Mucosa of rectum (tissue), 2 donors: ENCODE measurements around the gene ZNF433.
"Not testable (repeated sequence)": the region's sequence is repeated elsewhere in the genome, so short reads cannot be mapped to it uniquely, and the experiment has no call there.

Experiments
- H3K27ac ChIP-seq, 2 donors: one replicate each; pipeline ENCODE4 v1.7.0; 2013; ENCODE audit warnings: inconsistent platforms in 2 of 2, low read depth in 2 of 2, low read length in 2 of 2
- H3K27me3 ChIP-seq, 2 donors: one replicate each; pipeline ENCODE4 v1.7.0; 2013; ENCODE audit warnings: low read length in 2 of 2; ENCODE audit not compliant: control insufficient read depth in 2 of 2, insufficient read depth in 2 of 2
- H3K36me3 ChIP-seq, 2 donors: one replicate each; pipeline ENCODE4 v1.7.0; 2013; ENCODE audit warnings: low read length in 2 of 2; ENCODE audit not compliant: control insufficient read depth in 2 of 2, insufficient read depth in 2 of 2
- H3K4me1 ChIP-seq, 2 donors: one replicate each; pipeline ENCODE4 v1.7.0; 2013; ENCODE audit warnings: low read length in 2 of 2, mild to moderate bottlenecking in 1 of 2; ENCODE audit not compliant: control insufficient read depth in 2 of 2, insufficient read depth in 2 of 2
- H3K4me3 ChIP-seq, 2 donors: one replicate each; pipeline ENCODE4 v1.7.0; 2013; ENCODE audit warnings: low read length in 2 of 2
- H3K9ac ChIP-seq, 2 donors: one replicate each; pipeline ENCODE4 v1.7.0; 2013; ENCODE audit warnings: low read length in 2 of 2, low read depth in 1 of 2, mild to moderate bottlenecking in 1 of 2
- H3K9me3 ChIP-seq, 2 donors: one replicate each; pipeline ENCODE4 v1.7.0; 2013; ENCODE audit warnings: low read length in 2 of 2; ENCODE audit not compliant: control insufficient read depth in 2 of 2
- donor health status: healthy.
- donor health status: Normal muscosa, but diverticular disease.

The ZNF433 gene

DNA sequence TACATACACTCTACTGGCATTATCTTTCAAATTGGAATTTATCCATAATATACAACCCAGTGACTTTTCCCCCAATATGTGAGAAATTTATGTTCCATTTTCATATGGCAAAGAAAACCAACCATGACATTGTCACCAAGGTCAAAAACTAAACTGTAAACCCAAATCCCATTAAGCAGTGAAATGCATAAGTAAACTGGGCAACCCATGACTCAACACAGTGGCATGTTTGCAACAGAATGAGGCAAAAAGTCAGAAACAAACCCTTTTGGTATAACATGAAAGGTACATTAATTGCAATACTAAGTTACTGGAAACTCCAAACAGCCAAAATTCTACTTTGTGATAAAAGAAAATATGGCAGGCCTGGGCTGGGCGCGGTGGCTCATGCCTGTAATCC lies 12.4 kb upstream of the ZNF433 start:
- Histone ChIP-seq H3K9ac (no peak overlapping the region), H3K27ac (no peak overlapping the region), H3K27me3 (no peaks in the 10 kb centered on the region), H3K36me3 (no peaks in the 10 kb centered on the region), H3K4me1 (peaks cover 4 to 6% of the 10 kb centered on the region in 2 donors), H3K4me3 (no peak overlapping the region), H3K9me3 (peaks cover 12% of the 10 kb centered on the region in 2 donors)

DNA sequence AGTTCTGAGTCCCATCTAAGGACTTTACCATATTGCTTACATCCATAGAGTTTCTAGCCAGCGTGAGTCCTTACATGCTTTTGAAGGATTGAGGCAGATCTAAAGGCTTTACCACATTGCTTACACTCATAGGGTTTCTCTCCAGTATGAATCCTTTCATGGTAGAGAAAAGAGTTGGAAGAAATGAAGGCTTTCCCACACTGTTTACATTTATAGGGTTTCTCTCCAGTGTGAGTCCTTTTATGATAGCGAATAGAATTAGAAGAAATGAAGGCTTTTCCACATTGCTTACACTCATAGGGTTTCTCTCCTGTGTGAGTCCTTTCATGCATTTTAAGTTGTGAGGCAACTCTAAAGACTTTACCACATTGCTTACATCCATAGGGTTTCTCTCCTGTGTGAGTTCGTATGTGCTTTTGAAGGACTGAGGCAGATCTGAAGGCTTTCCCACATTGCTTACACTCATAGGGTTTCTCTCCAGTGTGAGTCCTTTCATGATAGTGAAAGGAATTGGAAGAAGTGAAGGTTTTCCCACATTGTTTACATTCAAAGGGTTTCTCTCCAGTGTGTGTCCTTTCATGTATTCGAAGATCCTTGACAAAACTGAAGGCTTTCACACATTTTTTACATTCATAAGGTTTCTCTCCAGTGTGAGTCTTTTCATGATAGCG lies 8.4 kb upstream of the ZNF433 start:
- H3K9me3 ChIP-seq = peaks cover 12% of the 10 kb centered on the region in 2 donors
- H3K27ac ChIP-seq = no peak overlapping the region
- no peaks in the 10 kb centered on the region for H3K36me3 ChIP-seq
- no peak overlapping the region for H3K4me3 ChIP-seq
- H3K9ac ChIP-seq = no peak overlapping the region
- H3K27me3 ChIP-seq = no peaks in the 10 kb centered on the region
- H3K4me1 ChIP-seq = no peaks in the 10 kb centered on the region

- Histone ChIP-seq H3K9ac (no peak overlapping the region), H3K9me3 (peaks cover 12% of the 10 kb centered on the region in 2 donors), H3K27ac (no peak overlapping the region), H3K27me3 (no peaks in the 10 kb centered on the region), H3K4me3 (no peak overlapping the region), H3K4me1 (no peaks in the 10 kb centered on the region), H3K36me3 (no peaks in the 10 kb centered on the region)
Measured at GRCh38 chr19:12042893-12043292, 7.4 kb upstream of the ZNF433 start.

- Histone ChIP-seq H3K27me3 (no peaks in the 10 kb centered on the region), H3K4me3 (peak overlapping the region; percentile 81 to 96), H3K27ac (no peak overlapping the region), H3K4me1 (peaks cover 5 to 8% of the 10 kb centered on the region in 2 donors), H3K9me3 (peaks cover 0 to under 1% of the 10 kb centered on the region in 2 donors), H3K36me3 (no peaks in the 10 kb centered on the region), H3K9ac (peak overlapping the region in 1 of 2 donors; percentile 94)
Measured at GRCh38 chr19:12034620-12035019, 859 bp downstream of the ZNF433 start.

- Histone ChIP-seq H3K9ac (no peak overlapping the region), H3K4me3 (peak overlapping the region; percentile 81 to 96), H3K27me3 (no peaks in the 10 kb centered on the region), H3K4me1 (peaks cover 5 to 8% of the 10 kb centered on the region in 2 donors), H3K27ac (no peak overlapping the region), H3K9me3 (peaks cover 0 to 3% of the 10 kb centered on the region in 2 donors), H3K36me3 (no peaks in the 10 kb centered on the region)
Measured at GRCh38 chr19:12034198-12034597, 1.3 kb downstream of the ZNF433 start.

- Histone ChIP-seq H3K9ac (no peak overlapping the region), H3K27ac (no peak overlapping the region), H3K4me1 (no peaks in the 10 kb centered on the region), H3K9me3 (peaks cover 42 to 45% of the 10 kb centered on the region in 2 donors), H3K27me3 (no peaks in the 10 kb centered on the region), H3K36me3 (peaks cover 27 to 45% of the 10 kb centered on the region in 2 donors), H3K4me3 (no peak overlapping the region)
Measured at GRCh38 chr19:12015753-12016116, 19.7 kb downstream of the ZNF433 start.

DNA sequence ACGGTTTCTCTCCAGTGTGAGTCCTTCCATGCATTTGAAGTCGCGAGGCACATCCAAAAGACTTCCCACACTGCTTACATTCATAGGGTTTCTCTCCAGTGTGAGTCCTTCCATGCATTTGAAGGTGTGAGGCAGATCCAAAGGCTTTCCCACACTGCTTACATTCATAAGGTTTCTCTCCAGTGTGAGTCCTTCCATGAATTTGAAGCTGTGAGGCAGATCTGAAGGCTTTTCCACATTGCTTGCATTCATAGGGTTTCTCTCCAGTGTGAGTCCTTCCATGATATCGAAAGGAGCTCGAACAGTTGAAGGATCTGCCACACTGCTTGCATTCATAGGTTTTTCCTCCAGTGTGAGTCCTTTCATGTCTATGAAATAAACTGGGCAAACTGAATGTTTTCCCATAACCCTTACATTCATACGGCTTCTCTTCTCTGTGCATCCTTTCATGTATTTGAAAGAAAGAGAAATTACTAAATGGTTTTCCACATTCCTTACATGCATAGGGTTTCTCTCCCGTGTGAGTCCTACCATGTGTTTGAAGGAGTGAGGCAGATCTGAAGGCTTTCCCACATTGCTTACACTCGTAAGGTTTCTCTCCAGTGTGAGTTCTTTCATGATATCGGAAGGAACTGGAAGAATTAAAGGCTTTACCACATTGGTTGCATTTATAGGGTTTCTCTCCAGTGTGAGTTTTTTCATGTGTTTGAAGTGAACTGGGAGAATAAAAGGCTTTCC lies 20.3 kb downstream of the ZNF433 start:
- H3K27me3 ChIP-seq = no peaks in the 10 kb centered on the region
- H3K4me1 ChIP-seq = no peaks in the 10 kb centered on the region
- peaks cover 27 to 45% of the 10 kb centered on the region in 2 donors for H3K36me3 ChIP-seq
- no peak overlapping the region for H3K27ac ChIP-seq
- H3K9ac ChIP-seq = no peak overlapping the region
- H3K4me3 ChIP-seq = peak overlapping the region; percentile 28 to 38
- peaks cover 42 to 45% of the 10 kb centered on the region in 2 donors for H3K9me3 ChIP-seq

GRCh38 chr19:12000152-12000981 lies 35.1 kb downstream of the ZNF433 start:
- Histone ChIP-seq H3K4me1 (no peaks in the 10 kb centered on the region), H3K9ac (no peak overlapping the region), H3K4me3 (no peak overlapping the region), H3K9me3 (no peaks in the 10 kb centered on the region), H3K27ac (no peak overlapping the region), H3K27me3 (no peaks in the 10 kb centered on the region), H3K36me3 (no peaks in the 10 kb centered on the region)

- Histone ChIP-seq H3K27me3 (no peaks in the 10 kb centered on the region), H3K9me3 (no peaks in the 10 kb centered on the region), H3K27ac (no peak overlapping the region), H3K36me3 (no peaks in the 10 kb centered on the region), H3K4me3 (no peak overlapping the region), H3K9ac (no peak overlapping the region), H3K4me1 (no peaks in the 10 kb centered on the region)
Measured at GRCh38 chr19:11995174-11995573, 40.3 kb downstream of the ZNF433 start.

- H3K27me3 ChIP-seq, H3K9me3 ChIP-seq, H3K4me1 ChIP-seq, H3K9ac ChIP-seq, H3K4me3 ChIP-seq, H3K27ac ChIP-seq, H3K36me3 ChIP-seq: not testable (repeated sequence)
Measured at GRCh38 chr19:11991921-11992320, 43.6 kb downstream of the ZNF433 start.
